ENCODE data around the gene GRID1. TPM values are rescaled to one million over a fixed set of nuclear protein-coding genes. Genes with fewer than 3 reads are reported as not detected.
A peak's percentile ranks its signal among the peaks of the same experiment; 100 is the strongest.

The GRID1 gene
- total and polyA plus RNA-seq, 9 of the 15 experiments (the other 6 are each of a cell fraction or from before 2014, with no cell fraction given), result 0.01 to 7.2 (median 1.2) TPM

- Histone ChIP-seq H3K36me3 (ENCODE audit: control insufficient read depth, insufficient read depth, low read length) (no peaks in the 10 kb centered on the region), H3K9me3 (replicated peaks; ENCODE audit: control insufficient read depth, insufficient read depth, low read depth, low read length) (no peaks in the 10 kb centered on the region), H3K27me3 (ENCODE audit: control insufficient read depth in 2 of 2, insufficient read depth in 2 of 2, low read length in 2 of 2) (no peaks in the 10 kb centered on the region), H3K27ac (ENCODE audit: extremely low read depth, low read depth, low read length) (no peak overlapping the region), H3K4me2 (ENCODE audit: insufficient read depth, low read length) (no peak overlapping the region), H3K4me3 (no peak overlapping the region), H4K20me1 (replicated peaks; ENCODE audit: control insufficient read depth, insufficient read depth, low read length) (no peaks in the 10 kb centered on the region), H3K79me2 (ENCODE audit: control insufficient read depth, insufficient read depth, low read length) (no peaks in the 10 kb centered on the region), H3K4me1 (replicated peaks in 1 of 2; ENCODE audit: control insufficient read depth in 2 of 2, insufficient read depth in 2 of 2, low read length in 2 of 2) (no peaks in the 10 kb centered on the region), H3K9ac (ENCODE audit: insufficient read depth in 1 of 2, low read depth in 2 of 2, low read length in 2 of 2) (no peak overlapping the region), H3K9me1 (ENCODE audit: control insufficient read depth, insufficient read depth, low read length) (no peaks in the 10 kb centered on the region), H2AFZ (ENCODE audit: low read depth, low read length) (no peak overlapping the region)
- in situ Hi-C loops (cut with MboI) (no loop called here), intact Hi-C loops (cut with micrococcal nuclease) (no loop called here)
- ATAC-seq, result peak; percentile 77
- TF ChIP-seq ASH1L (IDR thresholded peaks at IDR 0.05; ENCODE audit: borderline replicate concordance, low read depth, partially characterized antibody) (no peak), BHLHE40 (IDR thresholded peaks at IDR 0.05; ENCODE audit: low read length) (no peak), ZNF282 (CRISPR knock-in tag; IDR thresholded peaks at IDR 0.05) (no peak), ZNF174 (CRISPR knock-in tag; IDR thresholded peaks at IDR 0.05) (no peak)
- DNase-seq (ENCODE audit: extremely low read depth in 1 of 4, low spot score in 3 of 4), result peak; percentile 4 to 34 (median 22)
- 5% methylated on average over 3 of the region's 3 CpGs for WGBS (ENCODE audit: insufficient coverage, low coverage, missing lambda C conversion rate)
- no peak for FAIRE-seq
- CTCF ChIA-PET (ENCODE audit: low intra/inter-chr PET ratio), result no interaction called here
- no TSS peak for BruUV-seq (replicated peaks)
- POLR2A ChIA-PET, result no interaction called here
These were observed 55.4 kb downstream of the GRID1 start for GRCh38 chr10:86311190-86311589.

GRCh38 chr10:86310702-86311101 lies 55.9 kb downstream of the GRID1 start:
- Histone ChIP-seq H3K27ac (ENCODE audit: extremely low read depth, low read depth, low read length) (no peak overlapping the region), H3K9me3 (replicated peaks; ENCODE audit: control insufficient read depth, insufficient read depth, low read depth, low read length) (no peaks in the 10 kb centered on the region), H3K4me1 (replicated peaks in 1 of 2; ENCODE audit: control insufficient read depth in 2 of 2, insufficient read depth in 2 of 2, low read length in 2 of 2) (no peaks in the 10 kb centered on the region), H3K9ac (ENCODE audit: insufficient read depth in 1 of 2, low read depth in 2 of 2, low read length in 2 of 2) (no peak overlapping the region), H4K20me1 (replicated peaks; ENCODE audit: control insufficient read depth, insufficient read depth, low read length) (no peaks in the 10 kb centered on the region), H3K79me2 (ENCODE audit: control insufficient read depth, insufficient read depth, low read length) (no peaks in the 10 kb centered on the region), H2AFZ (ENCODE audit: low read depth, low read length) (no peak overlapping the region), H3K36me3 (ENCODE audit: control insufficient read depth, insufficient read depth, low read length) (no peaks in the 10 kb centered on the region), H3K4me2 (ENCODE audit: insufficient read depth, low read length) (no peak overlapping the region), H3K9me1 (ENCODE audit: control insufficient read depth, insufficient read depth, low read length) (no peaks in the 10 kb centered on the region), H3K27me3 (ENCODE audit: control insufficient read depth in 2 of 2, insufficient read depth in 2 of 2, low read length in 2 of 2) (no peaks in the 10 kb centered on the region), H3K4me3 (no peak overlapping the region)
- intact Hi-C loops (cut with micrococcal nuclease) (no loop called here), in situ Hi-C loops (cut with MboI) (no loop called here)
- ATAC-seq, result no peak
- 0% methylated on average over 1 of the region's 1 CpG for WGBS (ENCODE audit: insufficient coverage, low coverage, missing lambda C conversion rate)
- FAIRE-seq, result no peak
- DNase-seq (ENCODE audit: extremely low read depth in 1 of 4, low spot score in 3 of 4), result no peak
- CTCF ChIA-PET (ENCODE audit: low intra/inter-chr PET ratio), result no interaction called here
- POLR2A ChIA-PET, result no interaction called here
- no TSS peak for BruUV-seq (replicated peaks)
- TF ChIP-seq NCOA1 (IDR thresholded peaks at IDR 0.05; ENCODE audit: low read depth), result no peak
- TF ChIP-seq ZBTB1 (CRISPR knock-in tag; IDR thresholded peaks at IDR 0.05; ENCODE audit: borderline replicate concordance, low read depth), result no peak
- TF ChIP-seq ZNF23 (CRISPR knock-in tag; IDR thresholded peaks at IDR 0.05), result no peak
- no peak for TF ChIP-seq TFAM (CRISPR knock-in tag; conservative IDR thresholded peaks at IDR 0.05)
- no peak for TF ChIP-seq CBX3 (IDR thresholded peaks at IDR 0.05; ENCODE audit: borderline replicate concordance in 1 of 2, low read length in 2 of 2)
- TF ChIP-seq ATF7 (IDR thresholded peaks at IDR 0.05), result no peak
- TF ChIP-seq LEF1 (IDR thresholded peaks at IDR 0.05), result no peak
- no peak for TF ChIP-seq MBD2 (IDR thresholded peaks at IDR 0.05; ENCODE audit: borderline replicate concordance, low read depth)
- TF ChIP-seq PHB2 (IDR thresholded peaks at IDR 0.05; ENCODE audit: low read depth), result no peak
- no peak for TF ChIP-seq NUFIP1 (IDR thresholded peaks at IDR 0.05; ENCODE audit: partially characterized antibody)
- TF ChIP-seq, protein P1, sequence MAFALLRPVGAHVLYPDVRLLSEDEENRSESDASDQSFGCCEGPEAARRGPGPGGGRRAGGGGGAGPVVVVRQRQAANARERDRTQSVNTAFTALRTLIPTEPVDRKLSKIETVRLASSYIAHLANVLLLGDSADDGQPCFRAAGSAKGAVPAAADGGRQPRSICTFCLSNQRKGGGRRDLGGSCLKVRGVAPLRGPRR (CRISPR knock-in tag; IDR thresholded peaks at IDR 0.05), result no peak
- no peak for TF ChIP-seq CSDE1 (IDR thresholded peaks at IDR 0.05)
- TF ChIP-seq, protein P2, sequence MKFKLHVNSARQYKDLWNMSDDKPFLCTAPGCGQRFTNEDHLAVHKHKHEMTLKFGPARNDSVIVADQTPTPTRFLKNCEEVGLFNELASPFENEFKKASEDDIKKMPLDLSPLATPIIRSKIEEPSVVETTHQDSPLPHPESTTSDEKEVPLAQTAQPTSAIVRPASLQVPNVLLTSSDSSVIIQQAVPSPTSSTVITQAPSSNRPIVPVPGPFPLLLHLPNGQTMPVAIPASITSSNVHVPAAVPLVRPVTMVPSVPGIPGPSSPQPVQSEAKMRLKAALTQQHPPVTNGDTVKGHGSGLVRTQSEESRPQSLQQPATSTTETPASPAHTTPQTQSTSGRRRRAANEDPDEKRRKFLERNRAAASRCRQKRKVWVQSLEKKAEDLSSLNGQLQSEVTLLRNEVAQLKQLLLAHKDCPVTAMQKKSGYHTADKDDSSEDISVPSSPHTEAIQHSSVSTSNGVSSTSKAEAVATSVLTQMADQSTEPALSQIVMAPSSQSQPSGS (CRISPR knock-in tag; IDR thresholded peaks at IDR 0.05), result no peak
